ENCODE results near the gene RPL9. TPM values are rescaled to one million over a fixed set of nuclear protein-coding genes. Genes with fewer than 3 reads are reported as not detected.
"Not testable (repeated sequence)": the region's sequence is repeated elsewhere in the genome, so short reads cannot be mapped to it uniquely, and the experiment has no call there.

The RPL9 gene
- total RNA-seq, 1 donor from 2014 or later: 1,753 TPM

DNA sequence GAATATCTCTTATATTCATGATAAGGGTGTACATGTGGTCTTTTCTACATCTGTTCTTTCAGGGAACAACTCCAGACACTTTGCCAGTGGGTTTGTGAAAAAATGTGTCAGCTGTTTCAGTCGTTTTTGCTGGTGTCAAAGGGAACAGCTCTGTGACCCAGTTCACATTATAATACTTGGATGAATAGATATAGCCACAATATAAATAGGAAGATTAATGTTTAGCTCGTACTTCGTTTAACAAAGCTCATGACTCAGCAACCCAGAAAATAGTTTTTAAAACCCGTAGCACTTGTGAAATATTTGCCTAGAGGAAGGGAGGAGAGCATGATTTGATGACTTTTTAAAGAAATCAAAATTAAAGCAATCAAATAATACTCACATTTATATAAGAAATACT is 8.0 kb upstream of the RPL9 start:
- no peak for DNase-seq (ENCODE audit: low spot score)

DNA sequence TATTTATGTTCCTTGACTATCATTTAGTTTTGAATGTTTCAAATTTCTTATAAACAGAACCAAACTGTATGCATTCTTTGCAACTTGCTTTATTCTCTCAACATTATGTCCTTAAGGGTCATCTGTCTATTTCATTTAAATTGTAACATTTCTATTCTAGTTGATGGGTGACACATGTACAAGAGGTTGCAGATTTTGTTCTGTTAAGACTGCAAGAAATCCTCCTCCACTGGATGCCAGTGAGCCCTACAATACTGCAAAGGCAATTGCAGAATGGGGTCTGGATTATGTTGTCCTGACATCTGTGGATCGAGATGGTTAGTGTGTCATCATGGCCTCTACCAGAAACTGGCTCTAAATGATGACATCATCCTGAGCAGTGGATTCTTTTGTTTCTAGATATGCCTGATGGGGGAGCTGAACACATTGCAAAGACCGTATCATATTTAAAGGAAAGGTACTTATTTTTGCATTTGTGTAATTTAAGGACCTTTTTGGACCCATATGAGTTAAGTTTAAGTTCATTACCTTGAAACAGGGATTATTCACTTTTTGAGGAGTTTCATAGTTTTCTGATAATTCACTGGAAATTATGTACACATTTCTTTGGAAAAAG is 6.3 kb upstream of the RPL9 start:
- DNase-seq (ENCODE audit: low spot score): no peak

DNA sequence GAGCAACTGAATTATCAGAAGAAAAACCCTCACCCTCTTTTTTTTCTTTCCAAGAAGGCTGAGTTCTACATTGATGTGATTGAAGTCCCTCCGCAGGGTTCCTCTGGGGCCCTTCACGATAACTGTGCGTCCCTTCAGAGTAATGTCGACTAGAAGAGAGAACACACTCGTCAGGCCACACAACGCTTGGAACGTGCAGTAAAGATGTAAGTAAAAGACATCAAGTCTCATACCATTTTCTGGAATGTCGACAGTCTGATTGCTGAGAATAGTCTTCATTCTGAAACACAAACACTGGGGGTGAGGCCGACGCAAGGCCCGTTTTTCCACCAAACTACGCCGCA is 589 bp downstream of the RPL9 start:
- not testable (repeated sequence) for DNase-seq (ENCODE audit: low spot score)

DNA sequence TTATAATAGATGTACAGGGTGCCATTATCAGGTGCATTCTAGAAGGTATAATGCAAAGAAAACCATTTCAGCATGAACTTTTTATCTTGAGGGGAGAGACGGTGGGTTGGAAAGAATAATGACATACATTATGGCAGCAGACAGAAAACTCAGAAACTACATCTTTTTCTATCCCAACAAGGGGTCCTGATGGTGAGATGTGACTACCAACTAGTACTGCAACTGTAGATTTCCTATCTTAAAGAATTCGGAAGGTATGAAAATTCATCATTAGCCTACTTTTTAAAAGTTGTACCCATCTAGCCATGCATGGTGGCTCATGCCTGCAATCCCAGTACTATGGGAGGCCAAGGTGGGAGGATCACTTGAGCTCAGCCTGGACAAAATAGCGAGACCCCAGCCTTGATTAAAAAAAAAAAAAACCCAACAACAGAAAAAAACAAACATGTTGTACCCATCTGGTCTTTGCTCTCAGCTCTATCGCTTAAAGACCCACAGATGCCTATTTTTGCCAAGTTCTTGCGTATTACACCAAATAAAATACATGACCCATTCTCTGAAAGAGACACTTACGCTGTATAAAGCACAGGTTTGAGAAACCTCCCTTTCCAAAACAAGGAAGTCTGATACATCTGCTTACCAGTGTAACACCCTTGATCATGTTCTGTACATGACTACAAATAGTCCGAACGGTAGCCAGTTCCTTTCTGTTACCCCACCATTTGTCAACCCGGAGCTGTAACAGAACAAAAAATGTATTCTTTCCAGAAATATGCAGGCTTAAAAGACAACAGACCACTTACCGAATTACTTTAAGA is 1.6 kb downstream of the RPL9 start:
- no peak for DNase-seq (ENCODE audit: low spot score)

DNA sequence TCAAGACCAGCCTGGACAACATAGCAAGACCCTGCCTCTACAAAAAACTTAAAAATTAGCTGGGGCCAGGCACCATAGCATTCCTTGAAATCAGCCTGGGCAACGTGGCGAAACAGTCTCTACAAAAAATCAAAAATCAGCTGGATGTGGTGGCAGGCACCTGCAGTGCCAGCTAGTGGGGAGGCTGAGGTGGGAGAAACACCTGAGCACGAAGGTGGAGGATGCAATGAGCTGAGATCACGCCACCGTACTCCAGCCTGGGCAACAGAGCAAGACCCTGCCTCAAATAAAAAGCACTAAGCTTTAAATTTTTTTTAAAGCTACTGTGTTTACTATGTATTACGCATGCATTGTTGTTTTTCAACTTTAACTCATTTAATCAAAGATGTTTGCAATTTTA is 3.2 kb downstream of the RPL9 start:
- DNase-seq (ENCODE audit: low spot score): no peak

DNA sequence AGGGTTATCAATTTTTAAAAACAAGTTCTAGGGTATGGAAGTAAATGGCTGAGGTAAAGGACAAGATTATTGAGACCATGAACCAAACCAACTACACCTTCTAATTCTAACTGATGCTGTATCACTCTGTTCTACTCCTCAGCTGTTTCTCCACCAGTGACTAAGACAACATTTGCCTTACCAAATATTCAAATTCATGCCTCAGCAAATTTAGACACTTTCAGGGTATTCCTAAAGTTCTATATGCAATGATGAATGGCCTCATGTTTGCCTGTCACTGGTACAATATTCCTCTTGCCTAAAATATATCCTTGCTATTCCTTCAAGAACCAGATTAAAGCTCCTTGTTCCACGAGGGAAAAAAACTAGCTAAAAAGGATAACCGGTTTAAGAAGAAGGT is 5.0 kb downstream of the RPL9 start:
- DNase-seq (ENCODE audit: low spot score): no peak

DNA sequence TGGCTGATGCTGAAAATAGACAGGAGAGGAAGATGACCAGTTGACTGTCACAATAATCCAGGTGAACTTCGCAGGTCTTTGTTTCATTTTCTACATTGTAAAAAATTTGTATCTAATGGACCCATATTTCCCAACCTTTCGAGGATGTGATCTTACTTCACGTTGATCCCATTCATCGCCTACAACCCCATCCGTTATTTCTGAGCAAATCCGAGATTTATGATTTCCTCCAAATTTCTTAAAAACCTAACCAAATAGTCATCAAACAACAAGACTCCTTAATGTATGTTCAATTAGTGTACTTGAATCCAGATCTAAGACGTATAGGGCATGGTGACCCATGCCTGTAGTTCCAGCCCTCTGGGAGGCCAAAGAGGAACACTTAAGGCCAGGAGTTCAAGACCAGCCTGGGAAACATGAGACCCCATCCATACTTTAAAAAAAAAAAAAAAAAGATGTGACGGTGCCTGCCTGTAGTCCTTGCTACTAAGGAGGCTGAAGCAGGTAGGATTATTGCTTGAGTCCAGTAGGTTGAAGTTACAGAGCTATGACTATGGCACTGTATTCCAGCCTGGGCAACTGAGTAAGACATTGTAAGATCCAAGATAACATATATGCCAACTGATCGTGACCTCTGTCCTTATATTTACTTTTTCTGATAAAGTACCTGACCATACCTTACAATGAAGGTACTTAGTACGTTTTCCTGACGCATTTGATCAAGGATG is 5.7 kb downstream of the RPL9 start:
- no peak for DNase-seq (ENCODE audit: low spot score)

DNA sequence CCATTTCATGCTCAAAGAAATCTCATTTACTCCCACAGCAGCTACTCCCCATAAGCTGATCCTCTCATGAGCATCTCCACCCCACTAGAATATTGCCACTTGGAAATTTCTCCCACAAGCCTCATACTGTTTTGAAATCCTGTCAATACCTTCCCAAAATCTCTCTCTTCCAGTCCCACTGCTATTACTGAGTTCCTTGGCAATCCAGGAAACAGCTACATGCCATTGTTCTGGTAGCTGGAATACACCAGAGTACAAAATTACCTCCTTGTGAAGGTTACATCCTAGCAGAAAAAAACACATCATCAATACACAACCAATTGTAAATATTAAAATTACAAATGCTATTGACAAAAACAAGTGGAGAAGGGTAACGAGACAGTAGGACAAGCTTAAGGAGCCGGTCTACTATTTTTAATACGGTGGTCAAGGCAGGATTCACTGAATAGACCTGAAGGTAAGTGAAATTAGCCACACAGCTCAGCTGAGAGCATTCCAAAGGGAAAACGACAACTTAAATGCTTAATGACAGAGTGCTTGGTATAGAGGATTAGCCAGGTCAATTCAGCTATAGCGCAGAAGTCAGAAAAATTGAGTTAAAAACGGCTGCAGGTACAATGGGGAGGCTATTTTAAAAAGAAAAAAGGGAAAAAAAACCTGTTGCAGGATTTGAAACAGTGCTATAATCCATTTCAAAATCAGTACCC is 6.4 kb downstream of the RPL9 start:
- DNase-seq (ENCODE audit: low spot score): no peak

DNA sequence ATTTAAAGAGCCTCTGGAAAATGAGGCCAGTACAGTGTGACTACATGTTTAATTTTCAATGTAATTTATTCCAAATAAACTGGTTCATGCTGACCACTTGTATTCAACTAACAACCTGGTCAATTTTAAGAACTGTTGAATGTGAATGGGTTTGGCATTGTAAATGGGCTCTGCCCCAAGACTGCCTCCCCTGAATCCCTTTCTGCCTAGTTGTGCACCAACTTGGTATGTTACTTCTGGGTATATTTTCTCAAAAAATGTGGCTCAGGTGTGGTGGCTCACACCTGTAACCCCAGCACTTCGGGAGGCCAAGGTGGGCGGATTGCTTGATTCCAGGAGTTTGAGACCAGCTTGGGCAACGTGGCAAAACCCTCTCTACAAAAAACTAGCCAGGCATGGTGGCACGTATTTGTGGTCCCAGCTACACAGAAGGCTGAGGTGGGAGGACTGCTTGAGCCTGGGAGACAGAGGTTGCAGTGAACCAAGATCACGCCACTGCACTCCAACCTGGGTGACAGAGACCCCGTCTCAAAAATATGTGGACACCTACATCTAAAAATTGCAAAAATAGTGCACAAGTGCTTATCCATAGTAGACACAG is 7.2 kb downstream of the RPL9 start:
- no peak for DNase-seq (ENCODE audit: low spot score)

DNA sequence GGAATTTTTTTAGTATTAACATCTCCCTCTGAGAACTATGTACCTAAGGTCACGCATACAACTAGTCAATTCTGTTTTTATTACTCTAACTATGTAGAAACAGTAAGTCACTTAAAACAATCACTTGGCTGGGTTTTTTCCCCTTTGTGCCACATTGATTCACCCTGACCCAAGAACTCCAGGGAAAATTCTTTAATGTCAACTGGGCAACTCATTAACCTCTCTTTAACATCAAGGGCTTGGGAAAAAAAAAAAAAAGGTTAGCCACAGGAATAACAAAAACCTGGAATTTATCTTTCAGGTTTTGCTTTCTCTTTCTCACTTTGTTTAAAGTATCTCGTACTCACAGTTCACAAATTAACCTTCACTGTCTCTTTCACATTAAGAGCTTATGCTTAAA is 8.1 kb downstream of the RPL9 start:
- no peak for DNase-seq (ENCODE audit: low spot score)

DNA sequence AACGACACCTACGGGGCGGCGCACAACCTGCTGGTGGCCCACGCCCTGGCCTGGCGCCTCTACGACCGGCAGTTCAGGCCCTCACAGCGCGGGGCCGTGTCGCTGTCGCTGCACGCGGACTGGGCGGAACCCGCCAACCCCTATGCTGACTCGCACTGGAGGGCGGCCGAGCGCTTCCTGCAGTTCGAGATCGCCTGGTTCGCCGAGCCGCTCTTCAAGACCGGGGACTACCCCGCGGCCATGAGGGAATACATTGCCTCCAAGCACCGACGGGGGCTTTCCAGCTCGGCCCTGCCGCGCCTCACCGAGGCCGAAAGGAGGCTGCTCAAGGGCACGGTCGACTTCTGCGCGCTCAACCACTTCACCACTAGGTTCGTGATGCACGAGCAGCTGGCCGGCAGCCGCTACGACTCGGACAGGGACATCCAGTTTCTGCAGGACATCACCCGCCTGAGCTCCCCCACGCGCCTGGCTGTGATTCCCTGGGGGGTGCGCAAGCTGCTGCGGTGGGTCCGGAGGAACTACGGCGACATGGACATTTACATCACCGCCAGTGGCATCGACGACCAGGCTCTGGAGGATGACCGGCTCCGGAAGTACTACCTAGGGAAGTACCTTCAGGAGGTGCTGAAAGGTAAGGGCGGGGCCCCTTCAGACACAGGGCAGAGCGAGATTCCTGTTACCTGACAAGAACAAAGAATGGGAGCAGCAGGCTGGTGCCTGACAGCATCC is 11.7 kb downstream of the RPL9 start:
- peak; percentile 63 for DNase-seq (ENCODE audit: low spot score)

DNA sequence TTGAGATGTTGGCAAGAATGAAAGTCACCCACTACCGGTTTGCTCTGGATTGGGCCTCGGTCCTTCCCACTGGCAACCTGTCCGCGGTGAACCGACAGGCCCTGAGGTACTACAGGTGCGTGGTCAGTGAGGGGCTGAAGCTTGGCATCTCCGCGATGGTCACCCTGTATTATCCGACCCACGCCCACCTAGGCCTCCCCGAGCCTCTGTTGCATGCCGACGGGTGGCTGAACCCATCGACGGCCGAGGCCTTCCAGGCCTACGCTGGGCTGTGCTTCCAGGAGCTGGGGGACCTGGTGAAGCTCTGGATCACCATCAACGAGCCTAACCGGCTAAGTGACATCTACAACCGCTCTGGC is 12.3 kb downstream of the RPL9 start:
- no peak for DNase-seq (ENCODE audit: low spot score)

DNA sequence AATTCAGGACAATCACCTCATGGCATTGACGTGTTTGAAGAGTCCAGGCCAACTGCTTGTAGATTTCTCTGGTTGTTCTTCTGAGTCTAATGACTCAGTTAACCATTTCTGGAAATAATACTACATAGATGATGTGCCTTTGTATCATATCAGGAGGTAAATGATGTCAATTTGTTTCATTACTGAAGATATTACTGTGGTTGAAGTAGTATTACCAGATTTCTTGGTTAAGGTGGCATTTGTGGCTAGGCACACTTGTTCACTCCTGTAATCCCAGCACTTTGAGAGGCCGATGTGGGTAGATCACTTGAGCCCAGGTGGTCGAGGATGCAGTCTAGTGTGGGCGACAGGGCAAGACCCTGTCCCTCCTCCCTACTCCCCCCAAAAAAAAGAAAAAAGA is 15.7 kb downstream of the RPL9 start:
- no peak for DNase-seq (ENCODE audit: low spot score)

DNA sequence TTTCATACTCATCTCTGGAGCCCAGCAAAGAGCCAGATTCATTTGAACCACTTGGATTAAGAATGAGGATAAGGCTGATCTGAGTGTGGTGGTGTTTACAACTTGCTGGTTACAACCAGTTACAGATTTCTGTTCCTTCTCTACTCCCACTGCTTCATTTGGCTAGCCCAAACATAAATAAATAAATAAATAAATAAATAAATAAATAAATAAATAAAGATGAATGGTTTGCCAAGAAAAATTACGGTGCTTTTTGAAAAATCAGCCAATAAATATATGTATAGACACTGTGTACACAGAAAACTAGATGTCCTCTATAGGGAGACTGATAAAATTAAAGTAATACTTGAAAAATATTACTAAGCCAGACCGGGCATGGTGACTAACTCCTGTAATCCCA is 17.1 kb downstream of the RPL9 start:
- no peak for DNase-seq (ENCODE audit: low spot score)

DNA sequence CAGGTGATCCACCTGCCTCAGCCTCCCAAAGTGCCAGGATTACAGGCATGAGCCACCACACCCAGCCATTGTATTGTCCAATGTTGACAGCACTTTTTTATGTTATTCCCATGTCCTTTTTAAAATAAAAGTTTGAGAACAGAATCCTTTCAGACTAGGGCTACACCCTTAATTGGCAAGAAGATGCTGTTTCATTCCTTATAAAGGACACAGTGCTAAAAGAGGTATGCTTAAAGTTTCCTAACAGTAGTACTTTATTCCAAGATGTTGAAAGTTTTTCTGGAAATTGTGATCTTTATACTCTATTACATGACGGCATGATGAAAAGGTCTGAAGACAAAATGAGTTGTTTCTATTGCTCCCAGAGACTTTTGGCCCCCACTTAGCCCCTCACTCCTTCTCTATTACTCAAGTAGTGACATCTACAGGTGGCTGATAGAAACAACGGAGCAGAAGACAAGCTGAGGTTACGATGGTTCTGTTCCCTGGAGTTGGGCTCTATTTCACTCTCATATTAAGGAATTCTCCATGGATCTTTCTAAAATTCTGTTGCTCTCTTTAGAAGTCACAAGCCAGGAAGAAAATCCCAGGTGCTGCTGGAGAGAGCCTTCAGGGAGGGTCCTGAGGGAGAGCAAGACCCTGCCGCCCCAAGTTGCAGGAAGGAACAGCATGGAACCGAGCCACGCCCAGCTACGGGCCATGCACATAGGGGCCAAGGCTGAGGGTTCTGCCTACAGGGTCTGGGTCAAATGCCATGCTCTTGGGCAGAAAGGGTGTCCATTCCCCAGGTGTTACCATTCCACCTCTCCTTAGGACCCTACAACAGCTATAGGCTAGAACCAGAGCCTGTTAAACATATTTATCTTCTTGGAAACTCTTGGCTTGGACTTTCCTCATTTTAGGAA is 22.8 kb downstream of the RPL9 start:
- no peak for DNase-seq (ENCODE audit: low spot score)

DNA sequence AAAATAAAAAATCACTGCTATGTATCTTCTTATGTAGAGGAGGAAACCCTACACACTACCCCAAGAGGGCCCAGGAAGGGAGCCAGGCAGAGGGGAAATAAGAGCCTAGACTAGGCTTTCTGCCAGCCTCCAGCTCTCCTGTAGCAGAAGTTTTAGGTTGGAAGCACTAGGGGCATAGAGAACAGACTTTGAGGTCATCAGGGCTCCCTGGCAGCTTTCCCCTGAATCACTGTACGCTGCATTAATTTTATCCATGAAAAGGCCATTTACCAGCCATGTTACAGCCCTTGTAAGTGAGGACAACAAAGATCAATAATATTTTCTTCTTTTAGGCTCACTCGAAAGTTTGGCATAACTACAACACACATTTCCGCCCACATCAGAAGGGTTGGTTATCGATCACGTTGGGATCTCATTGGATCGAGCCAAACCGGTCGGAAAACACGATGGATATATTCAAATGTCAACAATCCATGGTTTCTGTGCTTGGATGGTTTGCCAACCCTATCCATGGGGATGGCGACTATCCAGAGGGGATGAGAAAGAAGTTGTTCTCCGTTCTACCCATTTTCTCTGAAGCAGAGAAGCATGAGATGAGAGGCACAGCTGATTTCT is 24.7 kb downstream of the RPL9 start:
- no peak for DNase-seq (ENCODE audit: low spot score)

DNA sequence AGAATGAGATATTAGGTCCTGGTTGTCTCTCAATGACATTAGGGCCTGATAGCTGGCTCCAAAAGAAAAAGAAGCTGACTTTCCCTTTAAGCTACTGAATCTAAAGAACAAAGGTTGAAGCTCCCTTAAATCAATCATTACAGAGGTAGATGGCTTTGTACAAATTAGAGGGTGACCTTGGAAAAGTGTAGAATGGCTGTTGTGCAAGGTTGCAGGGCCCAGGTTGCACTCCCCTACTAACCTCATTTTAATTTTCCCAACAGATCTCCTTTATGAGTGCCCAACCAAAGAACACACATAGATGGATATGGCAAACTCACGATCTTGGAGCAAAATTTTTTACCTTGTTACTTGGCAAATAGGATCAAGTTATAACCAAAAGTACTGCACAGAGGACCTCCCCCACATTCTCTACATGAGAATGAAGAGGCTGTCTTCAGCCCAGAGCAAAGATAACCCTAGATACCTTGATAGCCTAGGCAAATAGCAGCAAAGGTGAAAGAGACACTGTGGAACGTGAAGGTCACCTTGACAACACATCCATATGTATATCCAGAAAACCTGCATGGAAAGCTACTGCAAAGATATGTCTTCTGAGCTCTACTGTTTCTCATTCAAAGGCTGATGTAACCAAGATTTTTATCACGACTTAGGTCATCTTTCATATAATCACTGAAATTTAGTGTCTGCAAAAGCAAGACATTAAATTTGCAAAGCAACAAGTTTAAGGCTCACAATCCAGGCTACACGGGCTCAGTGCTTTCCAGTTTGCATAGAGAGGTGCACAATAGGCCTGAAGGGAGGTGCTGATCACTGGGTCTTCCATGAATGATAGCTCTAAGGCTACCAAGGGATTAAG is 29.0 kb downstream of the RPL9 start:
- DNase-seq (ENCODE audit: low spot score): no peak

DNA sequence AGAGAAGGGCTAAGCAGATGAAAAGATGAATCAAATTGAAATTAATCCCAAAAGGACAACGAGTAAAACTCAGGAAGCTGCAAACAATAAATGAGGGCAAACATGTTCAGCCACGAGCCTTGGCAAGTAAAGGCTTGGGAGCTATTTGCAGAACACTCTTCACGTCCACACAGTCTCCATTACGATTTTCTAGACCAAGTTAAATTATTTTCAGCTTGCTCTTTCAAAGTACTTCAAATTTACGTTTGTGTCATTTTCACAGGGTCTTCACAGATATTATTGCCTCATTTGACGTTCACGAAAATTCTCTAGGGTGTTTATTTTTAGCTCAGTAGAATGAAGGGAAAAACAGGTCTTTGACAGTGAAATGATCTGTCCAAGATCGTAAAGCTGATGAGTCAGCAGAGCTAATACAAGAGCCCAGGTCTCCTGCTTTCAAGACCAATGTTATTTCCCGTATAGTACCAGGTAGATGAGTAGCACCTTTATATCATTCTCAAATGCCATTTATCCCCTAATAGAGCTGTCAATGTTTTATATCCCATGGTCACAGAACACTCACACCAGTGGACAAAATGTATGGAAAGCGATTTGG is 31.1 kb downstream of the RPL9 start:
- DNase-seq (ENCODE audit: low spot score): no peak

DNA sequence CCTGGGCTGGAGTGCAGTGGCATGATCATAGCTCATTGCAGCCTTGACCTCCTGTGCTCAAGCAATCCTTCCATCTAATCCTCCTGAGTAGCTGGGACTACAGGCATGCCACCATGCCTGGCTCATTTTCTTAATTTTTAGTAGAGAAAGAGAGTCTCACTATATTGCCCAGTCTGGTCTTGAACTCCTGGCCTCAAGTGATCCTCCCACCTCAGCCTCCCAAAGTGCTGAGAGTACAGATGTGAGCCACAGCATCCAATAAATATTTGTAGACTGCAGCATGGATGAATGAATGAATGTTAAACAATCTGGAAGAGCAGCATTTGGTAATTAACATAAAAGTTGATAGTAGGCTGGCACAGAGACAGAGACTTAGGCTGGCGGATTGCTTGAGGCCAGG is 32.0 kb downstream of the RPL9 start:
- no peak for DNase-seq (ENCODE audit: low spot score)
